Stimulated activated CD4-positive, alpha-beta T cell treated with anti-CD3 and anti-CD28 coated beads, Interleukin-1b, Interleukin-23, amount 100 ng/mL, for 4 hours (primary cell): Measurements from ENCODE around the gene NTF3.

Experiments
- DNase-seq, 2 donors: peaks; one replicate each; pipeline ENCODE4 v3.0.0-alpha.2; 2020; ENCODE audit warnings: low read depth in 2 of 2

NTF3 gene

GRCh38 chr12:5487948-5488625, 56.2 kb downstream of the NTF3 start:
- DNase-seq = no peak

GRCh38 chr12:5488626-5488955, 56.7 kb downstream of the NTF3 start:
- DNase-seq = no peak

- no peak for DNase-seq
Measured at GRCh38 chr12:5489017-5489416, 57.1 kb downstream of the NTF3 start.

GRCh38 chr12:5489760-5490406, 58.0 kb downstream of the NTF3 start:
- DNase-seq = no peak

GRCh38 chr12:5492562-5492961, 60.7 kb downstream of the NTF3 start:
- DNase-seq = no peak

GRCh38 chr12:5493018-5493417, 61.1 kb downstream of the NTF3 start:
- DNase-seq = no peak

GRCh38 chr12:5494343-5494742, 62.4 kb downstream of the NTF3 start:
- DNase-seq = no peak

- DNase-seq = no peak
Measured at GRCh38 chr12:5497329-5498053, 65.6 kb downstream of the NTF3 start.

GRCh38 chr12:5498076-5498475, 66.2 kb downstream of the NTF3 start:
- no peak for DNase-seq

- no peak for DNase-seq
Measured at GRCh38 chr12:5498806-5499205, 66.9 kb downstream of the NTF3 start.

GRCh38 chr12:5499566-5500330, 67.8 kb downstream of the NTF3 start:
- DNase-seq = no peak

- DNase-seq = no peak
Measured at GRCh38 chr12:5500331-5500659, 68.4 kb downstream of the NTF3 start.

GRCh38 chr12:5503774-5504173, 71.9 kb downstream of the NTF3 start:
- no peak for DNase-seq

GRCh38 chr12:5505116-5505515, 73.2 kb downstream of the NTF3 start:
- no peak for DNase-seq

- no peak for DNase-seq
Measured at GRCh38 chr12:5505751-5506150, 73.8 kb downstream of the NTF3 start.

GRCh38 chr12:5506295-5506694, 74.4 kb downstream of the NTF3 start:
- DNase-seq = no peak

- DNase-seq = no peak
Measured at GRCh38 chr12:5506821-5507231, 74.9 kb downstream of the NTF3 start.

GRCh38 chr12:5507401-5507935, 75.6 kb downstream of the NTF3 start:
- no peak for DNase-seq

- no peak for DNase-seq
Measured at GRCh38 chr12:5507944-5508343, 76.0 kb downstream of the NTF3 start.

- DNase-seq = no peak
Measured at GRCh38 chr12:5509102-5509501, 77.2 kb downstream of the NTF3 start.

GRCh38 chr12:5509557-5509956, 77.6 kb downstream of the NTF3 start:
- no peak for DNase-seq

GRCh38 chr12:5510251-5510805, 78.4 kb downstream of the NTF3 start:
- no peak for DNase-seq
